IPS DF 6.9 (cell line): ENCODE measurements around the gene ITGA1.

Experiments used
- DNase-seq: peaks from one replicate; pipeline ENCODE4 v3.0.0-alpha.2; 2013; ENCODE audit warnings: low read depth, low spot score
- H3K27ac ChIP-seq: one replicate; pipeline ENCODE4 v1.5.1; 2013; ENCODE audit warnings: low read length, control low read depth
- H3K27me3 ChIP-seq: 2 replicates; pipeline ENCODE4 v1.6.1; 2013; ENCODE audit warnings: mild to moderate bottlenecking, low read length; ENCODE audit not compliant: control insufficient read depth, insufficient read depth
- H3K36me3 ChIP-seq: 2 replicates; pipeline ENCODE4 v1.6.1; 2013; ENCODE audit warnings: low read length; ENCODE audit not compliant: control insufficient read depth, insufficient read depth
- H3K4me1 ChIP-seq: 2 replicates; pipeline ENCODE4 v1.6.1; 2013; ENCODE audit warnings: low read length; ENCODE audit not compliant: control insufficient read depth, insufficient read depth
- H3K4me3 ChIP-seq: 2 replicates; pipeline ENCODE4 v1.5.1; 2013; ENCODE audit warnings: mild to moderate bottlenecking, low read length
- H3K9me3 ChIP-seq: 2 replicates; pipeline ENCODE4 v1.6.1; 2013; ENCODE audit warnings: low read length, inconsistent platforms; ENCODE audit not compliant: control insufficient read depth, insufficient read depth
- WGBS: extraction: QIAGEN DNeasy Blood & Tissue Kit; methylation state at CpG from one replicate; pipeline ENCODE4 v1.1.7; 2013; ENCODE audit warnings: mixed read lengths, missing lambda C conversion rate; ENCODE audit not compliant: insufficient read length, insufficient coverage; 5-methylcytosine and 5-hydroxymethylcytosine counted together

ITGA1 gene

DNA sequence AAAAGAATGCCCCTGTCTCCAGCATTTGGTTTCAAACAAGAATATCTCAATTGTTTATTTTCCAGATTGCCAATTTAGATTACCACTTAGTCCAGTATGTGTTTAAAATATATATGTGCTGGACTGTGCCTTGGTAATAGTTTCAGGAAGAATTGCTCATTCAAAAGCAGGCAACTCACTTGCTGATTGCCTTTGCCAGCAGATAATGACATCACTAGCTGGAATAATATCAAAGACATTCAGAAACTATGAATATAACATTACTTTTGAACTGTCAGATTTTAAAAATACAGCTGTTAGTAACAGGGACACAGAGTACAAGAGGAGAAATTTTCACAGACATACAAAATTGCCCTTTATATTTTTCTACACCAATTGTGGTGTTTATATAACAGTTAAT is 105.4 kb downstream of the ITGA1 start:
- H3K9me3 ChIP-seq, result no peaks in the 10 kb centered on the region
- no peaks in the 10 kb centered on the region for H3K36me3 ChIP-seq
- no peaks in the 10 kb centered on the region for H3K4me1 ChIP-seq
- H3K27me3 ChIP-seq, result no peaks in the 10 kb centered on the region
- no peak for DNase-seq
- H3K4me3 ChIP-seq, result no peak overlapping the region
- H3K27ac ChIP-seq, result no peak overlapping the region

DNA sequence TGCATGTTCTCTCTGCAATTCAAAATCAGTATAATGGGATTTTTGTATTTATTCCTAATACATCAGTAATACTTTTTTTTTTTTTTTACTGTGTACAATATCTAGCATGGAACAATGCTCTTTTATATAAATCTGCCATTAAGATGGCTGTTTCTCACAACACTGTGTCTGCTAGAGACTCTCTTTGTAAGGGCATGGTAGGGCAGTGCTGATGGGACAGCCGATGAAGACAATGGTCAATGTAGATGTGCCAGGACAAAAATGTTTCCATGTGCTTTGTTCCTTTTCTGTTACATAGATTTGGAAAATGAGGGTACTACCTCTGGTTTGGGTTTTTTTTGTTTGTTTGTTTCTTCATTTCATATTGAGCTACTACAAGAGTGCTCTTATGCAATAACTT is 106.1 kb downstream of the ITGA1 start:
- Histone ChIP-seq H3K27me3 (no peaks in the 10 kb centered on the region), H3K36me3 (no peaks in the 10 kb centered on the region), H3K9me3 (no peaks in the 10 kb centered on the region), H3K27ac (no peak overlapping the region), H3K4me1 (no peaks in the 10 kb centered on the region), H3K4me3 (no peak overlapping the region)
- no CpG with 5 or more reads among the region's 1 CpG for WGBS
- no peak for DNase-seq

DNA sequence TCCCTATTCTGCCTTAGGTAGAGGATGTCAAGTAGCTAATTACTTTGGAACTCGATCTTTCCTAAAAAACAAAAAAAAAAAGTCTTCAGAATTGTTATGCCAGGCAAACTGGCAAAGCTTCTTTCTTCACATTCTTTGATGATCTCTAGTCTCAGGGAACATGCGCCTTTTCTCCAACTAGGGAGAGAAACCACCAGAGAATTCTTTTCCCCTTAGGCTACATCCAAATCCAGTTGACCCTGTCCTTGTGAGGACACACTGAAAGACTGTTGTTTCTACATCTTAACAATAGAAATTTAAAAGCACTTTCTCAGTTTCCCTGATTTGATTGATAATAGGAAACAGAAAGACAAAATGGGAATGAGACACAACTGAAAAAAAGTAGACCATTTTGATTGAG is 106.7 kb downstream of the ITGA1 start:
- Histone ChIP-seq H3K36me3 (no peaks in the 10 kb centered on the region), H3K4me3 (no peak overlapping the region), H3K27ac (no peak overlapping the region), H3K9me3 (no peaks in the 10 kb centered on the region), H3K4me1 (no peaks in the 10 kb centered on the region), H3K27me3 (no peaks in the 10 kb centered on the region)
- WGBS, result no CpG with 5 or more reads among the region's 2 CpGs
- no peak for DNase-seq

DNA sequence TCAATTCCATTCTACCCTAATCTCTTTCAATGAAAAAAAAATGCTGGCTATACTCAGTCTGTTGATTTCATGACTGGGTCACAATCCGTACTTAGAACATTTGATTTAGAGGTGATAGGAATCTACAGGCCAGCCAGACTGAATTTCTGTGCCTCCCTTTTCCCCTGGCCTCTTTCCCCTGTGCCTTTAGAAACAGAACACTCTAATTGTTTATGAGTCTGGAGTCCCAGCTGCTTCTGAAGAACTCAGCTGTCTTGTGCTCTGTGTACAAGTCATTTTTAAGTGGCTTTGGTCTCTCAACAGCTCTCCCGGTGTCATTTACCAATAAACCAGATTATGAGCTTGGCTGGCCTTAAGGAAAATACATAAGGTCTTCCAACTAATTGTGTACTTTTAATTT is 107.4 kb downstream of the ITGA1 start:
- no peaks in the 10 kb centered on the region for H3K4me1 ChIP-seq
- H3K36me3 ChIP-seq, result no peaks in the 10 kb centered on the region
- H3K27ac ChIP-seq, result no peak overlapping the region
- H3K4me3 ChIP-seq, result no peak overlapping the region
- no CpG with 5 or more reads among the region's 2 CpGs for WGBS
- no peaks in the 10 kb centered on the region for H3K27me3 ChIP-seq
- H3K9me3 ChIP-seq, result no peaks in the 10 kb centered on the region
- DNase-seq, result no peak

DNA sequence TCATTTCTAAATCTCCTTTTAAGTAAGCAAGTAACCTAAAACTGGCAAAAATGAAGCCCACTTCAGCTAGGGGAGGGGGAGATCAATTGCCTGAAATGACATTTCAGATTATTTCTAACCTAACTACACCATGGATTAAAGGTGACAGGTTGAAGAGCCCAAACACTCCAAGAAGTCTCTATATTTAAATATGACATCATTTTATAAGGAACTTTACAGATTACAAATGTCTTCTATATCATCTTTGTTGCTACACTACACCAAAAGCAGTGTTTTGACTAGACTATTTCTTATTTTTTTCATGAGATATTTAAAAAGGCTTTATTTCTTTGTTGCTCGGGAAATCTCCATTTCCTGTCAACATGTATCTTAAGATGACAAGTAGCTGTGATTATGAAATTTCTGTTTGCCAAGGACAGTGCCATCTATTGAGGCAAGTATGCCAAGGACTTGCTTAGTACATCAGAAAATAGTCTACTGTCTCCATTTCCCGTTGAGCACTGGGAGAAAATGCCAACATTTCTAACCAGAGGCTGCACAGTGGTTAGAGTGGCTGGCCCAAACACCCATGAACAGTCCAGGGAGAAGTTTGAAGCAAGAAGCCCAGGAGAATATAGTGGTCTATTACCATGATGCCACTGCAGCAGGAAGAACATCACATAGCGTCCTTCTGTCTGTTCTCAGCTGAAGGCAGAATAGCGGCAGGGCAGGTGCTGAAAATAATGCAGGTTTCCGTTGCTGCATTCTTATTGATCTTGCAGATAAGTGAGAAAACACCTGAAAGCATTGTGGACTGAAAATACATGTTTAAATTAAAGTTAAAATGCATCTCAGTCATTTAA is 108.1 kb downstream of the ITGA1 start:
- Histone ChIP-seq H3K4me3 (no peak overlapping the region), H3K27ac (no peak overlapping the region), H3K4me1 (no peaks in the 10 kb centered on the region), H3K9me3 (no peaks in the 10 kb centered on the region), H3K36me3 (no peaks in the 10 kb centered on the region), H3K27me3 (no peaks in the 10 kb centered on the region)
- no CpG with 5 or more reads among the region's 5 CpGs for WGBS
- no peak for DNase-seq

DNA sequence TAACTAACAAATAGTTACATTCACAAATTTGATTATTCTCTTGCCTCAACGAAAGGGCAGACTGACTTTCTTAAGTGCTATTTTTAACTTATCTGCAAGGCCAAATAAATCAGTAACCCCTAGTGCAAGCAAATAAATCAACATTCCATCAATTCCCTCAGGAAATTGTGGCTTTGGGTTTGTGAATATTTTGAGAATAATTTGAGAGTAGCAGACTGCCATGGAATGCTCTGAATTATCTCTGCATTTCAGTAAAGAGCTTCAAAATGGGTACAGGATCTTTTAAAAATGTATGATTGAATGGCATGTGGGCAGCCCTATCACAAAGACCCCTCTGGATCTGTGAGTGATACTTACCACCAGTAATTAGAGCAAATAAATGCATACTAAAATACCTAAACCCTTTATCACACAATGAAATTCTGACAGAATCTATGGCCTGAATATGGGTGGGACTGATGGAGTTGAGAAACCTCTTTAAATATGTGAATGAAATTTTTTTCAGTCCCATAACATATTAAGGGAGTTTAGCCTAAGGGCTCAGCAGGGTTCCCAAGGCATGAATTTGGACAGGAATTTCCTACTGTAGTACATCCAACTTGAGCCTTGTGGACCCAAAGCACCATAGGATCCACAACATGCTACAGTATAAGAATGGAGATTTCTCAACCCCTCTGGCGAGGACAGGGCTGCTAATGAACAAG is 109.0 kb downstream of the ITGA1 start:
- H3K27me3 ChIP-seq, result no peaks in the 10 kb centered on the region
- H3K27ac ChIP-seq, result no peak overlapping the region
- no peaks in the 10 kb centered on the region for H3K9me3 ChIP-seq
- no peak overlapping the region for H3K4me3 ChIP-seq
- no peaks in the 10 kb centered on the region for H3K36me3 ChIP-seq
- no CpG with 5 or more reads among the region's 2 CpGs for WGBS
- H3K4me1 ChIP-seq, result no peaks in the 10 kb centered on the region
- DNase-seq, result no peak

DNA sequence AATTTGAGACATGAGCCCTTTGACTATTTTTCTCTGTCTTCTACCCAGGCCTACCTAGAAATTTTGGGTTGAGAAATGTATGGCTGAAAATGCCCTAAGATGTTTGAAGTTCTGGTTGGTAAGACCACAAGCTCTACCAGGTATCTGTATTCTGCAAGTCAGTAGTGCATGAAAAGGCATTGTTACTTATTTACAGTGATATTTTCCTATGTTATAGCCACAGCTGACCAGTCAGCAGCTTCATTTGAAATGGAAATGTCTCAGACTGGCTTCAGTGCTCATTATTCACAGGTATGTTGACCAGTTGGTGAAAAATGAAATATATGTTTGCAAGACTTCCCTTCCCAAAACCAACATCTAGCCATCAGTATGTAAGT is 109.5 kb downstream of the ITGA1 start:
- H3K27ac ChIP-seq, result no peak overlapping the region
- no peaks in the 10 kb centered on the region for H3K4me1 ChIP-seq
- H3K4me3 ChIP-seq, result no peak overlapping the region
- no peak for DNase-seq
- no peaks in the 10 kb centered on the region for H3K36me3 ChIP-seq
- no peaks in the 10 kb centered on the region for H3K9me3 ChIP-seq
- no peaks in the 10 kb centered on the region for H3K27me3 ChIP-seq

DNA sequence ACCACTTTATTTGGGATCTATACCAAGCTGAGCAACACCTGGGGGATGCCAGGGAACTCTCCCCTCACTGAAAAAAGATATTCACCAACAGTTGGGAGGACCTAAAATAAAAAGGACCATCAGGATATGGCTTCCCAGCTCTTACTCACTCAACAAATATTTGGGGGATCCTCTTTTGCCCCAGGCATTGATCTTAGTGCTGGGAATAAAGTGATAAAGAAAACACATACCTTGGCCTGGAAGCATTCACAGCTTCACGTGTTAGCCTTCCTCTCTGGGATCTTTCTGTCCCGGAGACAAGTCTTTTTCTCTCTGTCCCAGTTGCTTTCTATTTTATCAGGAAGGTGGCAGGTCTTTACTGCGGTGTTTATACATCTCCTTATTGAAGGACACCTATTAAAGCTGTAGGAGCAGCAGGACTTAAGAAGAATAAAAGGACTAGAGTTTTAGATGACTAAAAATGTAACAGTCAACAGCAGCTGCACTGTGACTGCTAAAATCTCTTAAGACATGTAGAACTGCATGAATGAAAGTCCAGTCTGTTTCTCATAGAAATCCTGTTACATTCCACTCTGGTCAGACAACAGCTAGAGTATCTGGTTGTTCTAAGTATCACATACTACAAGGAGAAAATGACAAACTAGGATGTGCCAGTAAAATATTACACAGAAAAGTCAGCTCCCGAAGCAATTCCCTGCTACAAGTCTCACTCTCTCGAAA is 111.4 kb downstream of the ITGA1 start:
- WGBS, result no CpG with 5 or more reads among the region's 5 CpGs
- DNase-seq, result no peak

DNA sequence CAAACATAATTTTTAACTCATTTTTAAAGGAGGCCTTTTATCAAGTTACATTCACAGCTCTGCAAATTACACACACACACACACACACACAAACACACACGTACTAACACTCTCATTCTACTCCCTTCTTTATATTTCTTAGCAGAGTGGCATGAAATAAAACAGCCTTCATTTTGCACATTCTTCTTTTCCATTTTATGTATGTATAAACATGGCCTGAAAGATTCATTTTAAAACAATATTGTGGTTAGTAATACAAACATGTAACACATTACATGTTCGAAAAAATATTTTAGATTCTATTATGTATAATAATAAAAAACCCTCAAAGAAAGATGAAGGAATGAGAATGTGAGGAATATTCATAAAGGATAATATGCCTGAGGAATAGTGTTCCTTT is 115.4 kb downstream of the ITGA1 start:
- Histone ChIP-seq H3K4me1 (no peaks in the 10 kb centered on the region), H3K4me3 (no peak overlapping the region), H3K27me3 (no peaks in the 10 kb centered on the region), H3K9me3 (no peaks in the 10 kb centered on the region), H3K27ac (no peak overlapping the region), H3K36me3 (no peaks in the 10 kb centered on the region)
- WGBS, result 100% methylated on average over 1 of the region's 2 CpGs
- DNase-seq, result no peak

More for the DNA sequence above, 111.4 kb downstream of the ITGA1 start:
- Histone ChIP-seq H3K4me1 (no peaks in the 10 kb centered on the region), H3K27me3 (no peaks in the 10 kb centered on the region), H3K4me3 (no peak overlapping the region), H3K27ac (no peak overlapping the region), H3K9me3 (no peaks in the 10 kb centered on the region), H3K36me3 (no peaks in the 10 kb centered on the region)

DNA sequence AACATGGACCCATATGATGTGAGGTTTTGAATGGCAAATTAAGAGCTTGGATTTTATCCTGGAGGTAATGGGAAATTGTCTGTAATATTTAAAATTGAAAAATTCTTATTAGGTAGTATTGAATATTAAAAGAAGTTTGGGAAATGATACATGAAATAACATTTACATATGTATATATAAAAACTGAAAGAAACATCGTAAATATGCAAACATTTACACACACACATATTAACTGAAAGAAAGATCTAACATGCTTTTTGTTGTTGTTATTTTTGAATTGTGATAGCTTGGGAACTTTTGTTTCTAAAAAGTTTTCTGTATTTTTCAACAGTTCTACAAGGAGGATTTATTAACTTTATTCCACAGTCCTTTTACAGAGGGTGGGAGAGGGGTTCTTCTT is 118.6 kb downstream of the ITGA1 start:
- H3K9me3 ChIP-seq, result no peaks in the 10 kb centered on the region
- no peak overlapping the region for H3K27ac ChIP-seq
- H3K36me3 ChIP-seq, result no peaks in the 10 kb centered on the region
- no peak for DNase-seq
- no CpG with 5 or more reads among the region's 1 CpG for WGBS
- H3K4me1 ChIP-seq, result no peaks in the 10 kb centered on the region
- H3K4me3 ChIP-seq, result no peak overlapping the region
- no peaks in the 10 kb centered on the region for H3K27me3 ChIP-seq
